K562 (cell line): Measurements from ENCODE around the gene STEEP1. TPM values are rescaled to one million over a fixed set of nuclear protein-coding genes. Genes with fewer than 3 reads are reported as not detected.
A peak's percentile ranks its signal among the peaks of the same experiment; 100 is the strongest.

Source experiments
- AFF4 ChIP-seq: sonication (generic); formaldehyde crosslinking; IDR thresholded peaks from 2 replicates; pipeline ENCODE4 v1.8.0; 2023; ENCODE audit warnings: mild to moderate bottlenecking, missing genetic modification reagents
- BHLHE40 ChIP-seq: IDR thresholded peaks from 2 replicates; pipeline ENCODE4 v1.6.1; 2011; ENCODE audit warnings: low read length, improper control_type of control experiment
- CBX8 ChIP-seq: fragments of 200-600 bp; sonication (generic); IDR thresholded peaks from 2 replicates; pipeline ENCODE4 v1.6.1; 2012; ENCODE audit warnings: borderline replicate concordance, mixed run types, low read depth, mild to moderate bottlenecking, moderate library complexity, mixed read lengths, low read length, control low read depth, inconsistent platforms; ENCODE audit not compliant: poor library complexity, severe bottlenecking; ENCODE audit errors: extremely low read depth
- COPS2 ChIP-seq: fragments of 450-650 bp; conservative IDR thresholded peaks from 2 replicates; pipeline ENCODE4 v1.6.1; 2016; ENCODE audit warnings: mild to moderate bottlenecking, moderate library complexity
- CTBP1 ChIP-seq: fragments of 450-650 bp; IDR thresholded peaks from 2 replicates; pipeline ENCODE4 v1.6.1; 2016; ENCODE audit warnings: borderline replicate concordance
- GTF2B ChIP-seq: IDR thresholded peaks from 2 replicates; pipeline ENCODE4 v1.6.1; 2011; ENCODE audit not compliant: insufficient read length; ENCODE audit errors: extremely low read depth
- HEY1 ChIP-seq: fragments of 250-450 bp; sonication (Bioruptor Pico); IDR thresholded peaks from 2 replicates; pipeline ENCODE4 v1.5.0; 2020; ENCODE audit warnings: mild to moderate bottlenecking, moderate library complexity, borderline replicate concordance
- HNRNPLL ChIP-seq: fragments of 200-400 bp; formaldehyde crosslinking; IDR thresholded peaks from 2 replicates; pipeline ENCODE4 v1.6.1; 2017; ENCODE audit warnings: low read length, low read depth, mild to moderate bottlenecking; ENCODE audit not compliant: poor library complexity, severe bottlenecking
- IRF2 ChIP-seq: sonication (generic); formaldehyde crosslinking; IDR thresholded peaks from 2 replicates; pipeline ENCODE4 v1.8.1; 2022; ENCODE audit warnings: mild to moderate bottlenecking, missing genetic modification reagents
- KAT2B ChIP-seq: IDR thresholded peaks from one replicate; pipeline ENCODE4 v1.6.1; 2012; ENCODE audit warnings: low read depth, mild to moderate bottlenecking, control low read depth, inconsistent platforms, low read length, moderate library complexity
- KLF1 ChIP-seq: fragments of 450-650 bp; IDR thresholded peaks from 2 replicates; pipeline ENCODE4 v1.6.1; 2016; ENCODE audit warnings: missing genetic modification characterization, missing compliant biosample characterization
- MTF1 ChIP-seq: fragments of 250-450 bp; sonication (Bioruptor Pico); IDR thresholded peaks from 2 replicates; pipeline ENCODE4 v1.9.0; 2021; ENCODE audit warnings: moderate library complexity, mild to moderate bottlenecking, inconsistent platforms, borderline replicate concordance
- NFE2L1 ChIP-seq: fragments of 450-650 bp; IDR thresholded peaks from 2 replicates; pipeline ENCODE4 v1.6.1; 2016; ENCODE audit warnings: missing genetic modification characterization, low read depth, mild to moderate bottlenecking, missing compliant biosample characterization, moderate library complexity, borderline replicate concordance
- PML ChIP-seq: IDR thresholded peaks from 2 replicates; pipeline ENCODE4 v1.6.1; 2012; ENCODE audit warnings: low read length, inconsistent platforms
- POLR2A ChIP-seq: fragments of 450-650 bp; conservative IDR thresholded peaks from 2 replicates; pipeline ENCODE4 v1.6.1; 2016
- RBFOX2 ChIP-seq: fragments of 200-400 bp; formaldehyde crosslinking; IDR thresholded peaks from 2 replicates; pipeline ENCODE4 v1.6.1; 2017; ENCODE audit warnings: low read depth, mild to moderate bottlenecking, low read length, moderate library complexity
- RBM25 ChIP-seq: fragments of 200-400 bp; formaldehyde crosslinking; IDR thresholded peaks from 2 replicates; pipeline ENCODE4 v1.6.1; 2018; ENCODE audit warnings: low read length, low read depth, moderate library complexity; ENCODE audit not compliant: severe bottlenecking
- SMAD4 ChIP-seq: fragments of 250-450 bp; sonication (Bioruptor Pico); conservative IDR thresholded peaks from 2 replicates; pipeline ENCODE4 v1.8.0; 2021; ENCODE audit warnings: inconsistent platforms, mild to moderate bottlenecking, moderate library complexity
- TCF7 ChIP-seq: sonication (generic); IDR thresholded peaks from 2 replicates; pipeline ENCODE4 v1.6.1; 2016; ENCODE audit warnings: antibody characterized with exemption, borderline replicate concordance
- USF1 ChIP-seq: sonication (generic); formaldehyde crosslinking; IDR thresholded peaks from 2 replicates; pipeline ENCODE4 v1.9.0; 2022; ENCODE audit warnings: mild to moderate bottlenecking, missing genetic modification reagents
- ZC3H8 ChIP-seq: fragments of 450-650 bp; IDR thresholded peaks from 2 replicates; pipeline ENCODE4 v1.6.1; 2017
- ZNF134 ChIP-seq: fragments of 250-450 bp; sonication (Bioruptor Pico); conservative IDR thresholded peaks from 2 replicates; pipeline ENCODE4 v1.4.0; 2020
- ZNF232 ChIP-seq: sonication (generic); formaldehyde crosslinking; IDR thresholded peaks from 2 replicates; pipeline ENCODE4 v1.8.0; 2022; ENCODE audit warnings: mild to moderate bottlenecking, missing genetic modification reagents
- ZNF77 ChIP-seq: fragments of 250-450 bp; sonication (Bioruptor Pico); IDR thresholded peaks from 2 replicates; pipeline ENCODE4 v1.5.0; 2020
- ZNF778 ChIP-seq: fragments of 450-650 bp; formaldehyde crosslinking; IDR thresholded peaks from 2 replicates; pipeline ENCODE4 v1.4.0; 2020; ENCODE audit warnings: mild to moderate bottlenecking, moderate library complexity
- polyA plus RNA-seq, 8 experiments: library from polyadenylated mRNA; depleted of rRNA in 4 of 8; stranded (reverse) in 5 of 8; unstranded in 3 of 8; fragments of >200 nt; fragmentation: Nextera tagmentation in 2 of 8; fragmentation: Illumina TruSeq in 1 of 8; extraction: Ambion mirVana in 2 of 8; extraction: Trizol in 1 of 8; gene quantifications; 2 replicates each; pipeline versions ENCODE4 v1.2.1 to v1.2.3, GENCODE V29; 2011 to 2014; ENCODE audit warnings: inconsistent platforms in 1 of 8, missing spikeins in 1 of 8
- total RNA-seq, 7 experiments: library from RNA; depleted of rRNA in 6 of 7; stranded (reverse); fragments of >200 nt in 6 of 7; fragmentation: Illumina TruSeq in 2 of 7; extraction: Trizol in 2 of 7; gene quantifications; 2 replicates each; pipeline versions ENCODE4 v1.2.1 to v1.2.3, GENCODE V29; 2011 to 2021; ENCODE audit warnings: low replicate concordance in 1 of 7

Gene STEEP1
- total and polyA plus RNA-seq, 9 of the 15 experiments (the other 6 are each of a cell fraction or from before 2014, with no cell fraction given) = 15.0 to 73.7 (median 40.3) TPM

GRCh38 chrX:119606280-119607017 lies 41.2 kb upstream of the STEEP1 start, which contains the start of gene NKRF (continued):
- TF ChIP-seq ZNF134 (CRISPR knock-in tag) (no peak), IRF2 (CRISPR knock-in tag) (no peak), COPS2 (no peak), KAT2B (no peak), ZNF778 (CRISPR knock-in tag) (no peak), NFE2L1 (tag) (no peak), ZC3H8 (no peak), KLF1 (tag) (no peak), POLR2A (peak; percentile 96), AFF4 (CRISPR knock-in tag) (0 out of 2 replicates have a peak, but pooled peaks have one; percentile 53), CBX8 (no peak), GTF2B (no peak), TCF7 (no peak), CTBP1 (no peak), PML (peak; percentile 86), RBM25 (peak; percentile 65), MTF1 (CRISPR knock-in tag) (no peak), RBFOX2 (peak; percentile 93), USF1 (CRISPR knock-in tag) (peak; percentile 47; the same call in 1 of the 2 replicates), ZNF77 (CRISPR knock-in tag) (no peak), HNRNPLL (peak; percentile 81), HEY1 (CRISPR knock-in tag) (no peak), BHLHE40 (0 out of 2 replicates have a peak, but pooled peaks have one; percentile 50), SMAD4 (CRISPR knock-in tag) (no peak), ZNF232 (no peak)
